Panc1 (cell line): Measurements from ENCODE around the gene PKP3. TPM values are rescaled to one million over a fixed set of nuclear protein-coding genes. Genes with fewer than 3 reads are reported as not detected.

Experiments
- ATAC-seq: fragments of 200-7000 bp; cut with Tn5 transposase; 2 replicates; pipeline ENCODE4 v1.9.1; 2020; ENCODE audit warnings: mild to moderate bottlenecking, moderate library complexity
- BruUV-seq: library from RNA; stranded (reverse); fragments of 400-500 nt; replicated peaks from 2 replicates; lab custom pipeline; 2021; lab: Mats Ljungman, UMichigan
- CTCF ChIA-PET: fragments of 300-600 bp; sonication (Branson Sonifier 250); formaldehyde crosslinking; loops from one replicate; lab custom pipeline; 2022; ENCODE audit warnings: antibody characterized with exemption; lab: Charles Lee
- POLR2A ChIA-PET: fragments of 300-600 bp; sonication (Branson Sonifier 250); formaldehyde crosslinking; loops from one replicate; lab custom pipeline; 2022; ENCODE audit warnings: antibody characterized with exemption; lab: Charles Lee
- DNase-seq: peaks from one replicate; pipeline ENCODE4 v3.0.0-alpha.2; 2010; ENCODE audit warnings: low read depth, low spot score
- H3K27ac ChIP-seq: 2 replicates; pipeline ENCODE4 v1.5.1; 2011; ENCODE audit warnings: mild to moderate bottlenecking, low read length, inconsistent platforms
- H3K27me3 ChIP-seq: fragments of 200-500 bp; sonication (Bioruptor generic); 2 replicates; pipeline ENCODE4 v1.6.0; 2014; ENCODE audit warnings: low read length, inconsistent platforms; ENCODE audit not compliant: control insufficient read depth, insufficient read depth
- H3K36me3 ChIP-seq: fragments of 200-500 bp; sonication (Bioruptor generic); 2 replicates; pipeline ENCODE4 v1.5.1; 2014; ENCODE audit warnings: inconsistent platforms, mild to moderate bottlenecking, low read length, moderate library complexity; ENCODE audit not compliant: control insufficient read depth, insufficient read depth
- H3K4me1 ChIP-seq: 2 replicates; pipeline ENCODE4 v1.5.1; 2011; ENCODE audit warnings: inconsistent platforms, mild to moderate bottlenecking, low read length, moderate library complexity; ENCODE audit not compliant: control insufficient read depth, insufficient read depth
- H3K4me3 ChIP-seq, 2 experiments: 2 replicates each; pipeline ENCODE4 v1.5.1; 2011 to 2012; ENCODE audit warnings: low read depth in 2 of 2, low read length in 2 of 2, mild to moderate bottlenecking in 2 of 2, inconsistent platforms in 1 of 2, moderate library complexity in 1 of 2
- H3K9me3 ChIP-seq: fragments of 200-500 bp; sonication (Bioruptor generic); 2 replicates; pipeline ENCODE4 v1.5.1; 2014; ENCODE audit warnings: low read depth, mild to moderate bottlenecking, inconsistent platforms, low read length, moderate library complexity; ENCODE audit not compliant: control insufficient read depth, insufficient read depth
- POLR2AphosphoS5 ChIP-seq: IDR thresholded peaks from 2 replicates; pipeline ENCODE4 v1.6.1; 2012; ENCODE audit warnings: mild to moderate bottlenecking, low read depth, low read length, moderate library complexity
- REST ChIP-seq, 2 experiments: IDR thresholded peaks; 2 replicates each; pipeline ENCODE4 v1.6.1; 2011 to 2012; ENCODE audit warnings: low read depth in 2 of 2, control low read depth in 1 of 2, low read length in 1 of 2, mild to moderate bottlenecking in 1 of 2, moderate library complexity in 1 of 2; ENCODE audit not compliant: insufficient read depth in 1 of 2
- SIN3A ChIP-seq: IDR thresholded peaks from 2 replicates; pipeline ENCODE4 v1.6.1; 2012; ENCODE audit warnings: low read depth, mild to moderate bottlenecking, low read length, moderate library complexity, borderline replicate concordance; ENCODE audit not compliant: insufficient read depth
- TCF7L2 ChIP-seq: IDR thresholded peaks from 2 replicates; pipeline ENCODE4 v1.6.1; 2011; ENCODE audit warnings: mild to moderate bottlenecking, low read depth, low read length, inconsistent platforms
- in situ Hi-C: cut with HindIII; loops from 2 replicates; pipeline ENCODE4 v1.10.0; 2016; ENCODE audit warnings: low sequenced_read_pairs, low pct_unique_long_range_greater_than_20kb
- intact Hi-C: fragments of 100-400 bp; cut with micrococcal nuclease; formaldehyde crosslinking; loops from one replicate; pipeline ENCODE4 v1.10.0; 2022; ENCODE audit not compliant: unreplicated experiment
- total RNA-seq: library from RNA; stranded (reverse); gene quantifications from one replicate; pipeline ENCODE4 v1.2.1, GENCODE V29; 2021; ENCODE audit not compliant: unreplicated experiment
- TF ChIP-seq, protein P1 (sequence below): fragments of 450-650 bp; IDR thresholded peaks from 2 replicates; pipeline ENCODE4 v1.5.1; 2017; ENCODE audit warnings: mild to moderate bottlenecking

The PKP3 gene
- total RNA-seq, 1 experiment from 2014 or later, result 36.8 TPM

GRCh38 chr11:376531-377173, 17.4 kb upstream of the PKP3 start:
- in situ Hi-C loops, result no loop called here

GRCh38 chr11:377174-377865, 16.7 kb upstream of the PKP3 start:
- H3K27me3 ChIP-seq, result no peaks in the 10 kb centered on the region
- H3K4me1 ChIP-seq, result no peaks in the 10 kb centered on the region; the same call in none of the 2 replicates
- in situ Hi-C loops (no loop called here), intact Hi-C loops (no loop called here)
- ATAC-seq (no peak; the same call in 1 of the 2 replicates), DNase-seq (no peak)
- H3K27ac ChIP-seq, result no peak overlapping the region
- no TSS peak for BruUV-seq
- ChIA-PET POLR2A (no interaction called here), CTCF (no interaction called here)
- no peaks in the 10 kb centered on the region; the same call in 1 of the 2 replicates for H3K36me3 ChIP-seq
- TF ChIP-seq REST (IDR thresholded peaks at IDR 0.05; ENCODE audit: insufficient read depth in 1 of 2, low read depth in 2 of 2, low read length in 1 of 2), result no peak
- TF ChIP-seq TCF7L2, result no peak
- TF ChIP-seq, protein P1, sequence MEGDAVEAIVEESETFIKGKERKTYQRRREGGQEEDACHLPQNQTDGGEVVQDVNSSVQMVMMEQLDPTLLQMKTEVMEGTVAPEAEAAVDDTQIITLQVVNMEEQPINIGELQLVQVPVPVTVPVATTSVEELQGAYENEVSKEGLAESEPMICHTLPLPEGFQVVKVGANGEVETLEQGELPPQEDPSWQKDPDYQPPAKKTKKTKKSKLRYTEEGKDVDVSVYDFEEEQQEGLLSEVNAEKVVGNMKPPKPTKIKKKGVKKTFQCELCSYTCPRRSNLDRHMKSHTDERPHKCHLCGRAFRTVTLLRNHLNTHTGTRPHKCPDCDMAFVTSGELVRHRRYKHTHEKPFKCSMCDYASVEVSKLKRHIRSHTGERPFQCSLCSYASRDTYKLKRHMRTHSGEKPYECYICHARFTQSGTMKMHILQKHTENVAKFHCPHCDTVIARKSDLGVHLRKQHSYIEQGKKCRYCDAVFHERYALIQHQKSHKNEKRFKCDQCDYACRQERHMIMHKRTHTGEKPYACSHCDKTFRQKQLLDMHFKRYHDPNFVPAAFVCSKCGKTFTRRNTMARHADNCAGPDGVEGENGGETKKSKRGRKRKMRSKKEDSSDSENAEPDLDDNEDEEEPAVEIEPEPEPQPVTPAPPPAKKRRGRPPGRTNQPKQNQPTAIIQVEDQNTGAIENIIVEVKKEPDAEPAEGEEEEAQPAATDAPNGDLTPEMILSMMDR, result no peak
- TF ChIP-seq SIN3A, result no peak
- no peak for TF ChIP-seq POLR2AphosphoS5
- H3K9me3 ChIP-seq, result no peaks in the 10 kb centered on the region
- no peak overlapping the region for H3K4me3 ChIP-seq

More at GRCh38 chr11:376531-377173, 17.4 kb upstream of the PKP3 start:
- Histone ChIP-seq H3K9me3 (no peaks in the 10 kb centered on the region), H3K27me3 (no peaks in the 10 kb centered on the region), H3K4me3 (no peak overlapping the region), H3K36me3 (no peaks in the 10 kb centered on the region), H3K4me1 (peaks cover 2% of the 10 kb centered on the region), H3K27ac (no peak overlapping the region)
- ChIA-PET POLR2A (no interaction called here), CTCF (no interaction called here)
- no peak for TF ChIP-seq SIN3A
- TF ChIP-seq, protein P1, result no peak
- no peak for TF ChIP-seq REST (IDR thresholded peaks at IDR 0.05; ENCODE audit: insufficient read depth in 1 of 2, low read depth in 2 of 2, low read length in 1 of 2)
- TF ChIP-seq POLR2AphosphoS5, result no peak
- TF ChIP-seq TCF7L2, result no peak
- intact Hi-C loops, result no loop called here
- no TSS peak for BruUV-seq
- no peak for DNase-seq
- no peak for ATAC-seq
